ENCODE data around the gene DTNBP1.
A peak's percentile ranks its signal among the peaks of the same experiment; 100 is the strongest.

- TF ChIP-seq CTCF (conservative IDR thresholded peaks at IDR 0.05; ENCODE audit: low read depth, low read length) (no peak), BHLHE40 (IDR thresholded peaks at IDR 0.05; ENCODE audit: low read depth, low read length) (no peak), SMC3 (IDR thresholded peaks at IDR 0.05; ENCODE audit: low read depth, low read length) (no peak), POLR2A (IDR thresholded peaks at IDR 0.05; ENCODE audit: low read depth, low read length) (no peak), CHD1 (IDR thresholded peaks at IDR 0.05; ENCODE audit: low read depth, low read length) (no peak), RCOR1 (IDR thresholded peaks at IDR 0.05; ENCODE audit: insufficient replicate concordance, low read length) (no peak), FOS (IDR thresholded peaks at IDR 0.05; ENCODE audit: low read depth, low read length) (no peak), MXI1 (IDR thresholded peaks at IDR 0.05; ENCODE audit: borderline replicate concordance, low read depth, low read length) (no peak), CEBPB (IDR thresholded peaks at IDR 0.05; ENCODE audit: low read depth, low read length) (peak; percentile 60; the same call in 1 of the 2 replicates), MAFK (IDR thresholded peaks at IDR 0.05; ENCODE audit: low read depth, low read length) (no peak), RAD21 (IDR thresholded peaks at IDR 0.05; ENCODE audit: low read length) (no peak), RFX5 (IDR thresholded peaks at IDR 0.05; ENCODE audit: low read depth, low read length) (no peak), MAZ (IDR thresholded peaks at IDR 0.05; ENCODE audit: borderline replicate concordance, low read depth, low read length) (no peak)
- TF ChIP-seq, protein P1, sequence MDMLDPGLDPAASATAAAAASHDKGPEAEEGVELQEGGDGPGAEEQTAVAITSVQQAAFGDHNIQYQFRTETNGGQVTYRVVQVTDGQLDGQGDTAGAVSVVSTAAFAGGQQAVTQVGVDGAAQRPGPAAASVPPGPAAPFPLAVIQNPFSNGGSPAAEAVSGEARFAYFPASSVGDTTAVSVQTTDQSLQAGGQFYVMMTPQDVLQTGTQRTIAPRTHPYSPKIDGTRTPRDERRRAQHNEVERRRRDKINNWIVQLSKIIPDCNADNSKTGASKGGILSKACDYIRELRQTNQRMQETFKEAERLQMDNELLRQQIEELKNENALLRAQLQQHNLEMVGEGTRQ (IDR thresholded peaks at IDR 0.05; ENCODE audit: low read depth, low read length) = no peak
Measured at GRCh38 chr6:15630202-15630601, 32.6 kb downstream of the DTNBP1 start.
